ENCODE measurements around the gene MOV10L1.
"Not testable (repeated sequence)": the region's sequence is repeated elsewhere in the genome, so short reads cannot be mapped to it uniquely, and the experiment has no call there.

MOV10L1 gene

GRCh38 chr22:50111056-50111455 is 21.2 kb downstream of the MOV10L1 start:
- DNase-seq = no peak

GRCh38 chr22:50112151-50113118 is 22.6 kb downstream of the MOV10L1 start:
- DNase-seq = no peak

GRCh38 chr22:50114221-50115021 is 24.6 kb downstream of the MOV10L1 start:
- DNase-seq = no peak

- DNase-seq = no peak
Measured at GRCh38 chr22:50115693-50116092, 25.9 kb downstream of the MOV10L1 start.

GRCh38 chr22:50117168-50117762 is 27.5 kb downstream of the MOV10L1 start:
- no peak for DNase-seq

GRCh38 chr22:50118129-50118528 is 28.3 kb downstream of the MOV10L1 start:
- DNase-seq = no peak

GRCh38 chr22:50118557-50119168 is 28.9 kb downstream of the MOV10L1 start:
- no peak for DNase-seq

GRCh38 chr22:50119169-50119767 is 29.5 kb downstream of the MOV10L1 start:
- DNase-seq = no peak

GRCh38 chr22:50119768-50120251 is 30.0 kb downstream of the MOV10L1 start:
- no peak for DNase-seq

- no peak for DNase-seq
Measured at GRCh38 chr22:50121202-50121740, 31.5 kb downstream of the MOV10L1 start.

GRCh38 chr22:50123119-50123518 is 33.3 kb downstream of the MOV10L1 start:
- no peak for DNase-seq

GRCh38 chr22:50125029-50125428 is 35.2 kb downstream of the MOV10L1 start:
- DNase-seq = no peak

GRCh38 chr22:50129121-50129736 is 39.4 kb downstream of the MOV10L1 start:
- no peak for DNase-seq

- DNase-seq = no peak
Measured at GRCh38 chr22:50131894-50132293, 42.1 kb downstream of the MOV10L1 start.

GRCh38 chr22:50134481-50134880 is 44.7 kb downstream of the MOV10L1 start:
- DNase-seq = no peak

- DNase-seq = no peak
Measured at GRCh38 chr22:50136581-50137015, 46.8 kb downstream of the MOV10L1 start.

GRCh38 chr22:50137277-50137676 is 47.5 kb downstream of the MOV10L1 start:
- not testable (repeated sequence) for DNase-seq

GRCh38 chr22:50138041-50138440 is 48.2 kb downstream of the MOV10L1 start:
- DNase-seq = no peak

- no peak for DNase-seq
Measured at GRCh38 chr22:50138988-50139387, 49.2 kb downstream of the MOV10L1 start.

- DNase-seq = no peak
Measured at GRCh38 chr22:50139843-50140415, 50.1 kb downstream of the MOV10L1 start.

- no peak for DNase-seq
Measured at GRCh38 chr22:50140615-50141014, 50.8 kb downstream of the MOV10L1 start.

Data from activated T-cell treated with anti-CD3 and anti-CD28 coated beads, Interleukin-2, amount 50 U/mL, for 1 hour (primary cell).